Lower lobe of right lung (tissue), 2 donors: Measurements from ENCODE around the gene DYNLL1. TPM values are rescaled to one million over a fixed set of nuclear protein-coding genes. Genes with fewer than 3 reads are reported as not detected.
"Not testable (repeated sequence)": the region's sequence is repeated elsewhere in the genome, so short reads cannot be mapped to it uniquely, and the experiment has no call there.

Source experiments
- ATAC-seq, 2 donors: fragments of 200-7000 bp; cut with Tn5 transposase; one replicate each; pipeline ENCODE4 v1.9.1; 2020 to 2022; ENCODE audit warnings: mild to moderate bottlenecking in 2 of 2, moderate library complexity in 2 of 2
- DNase-seq: peaks from one replicate; pipeline ENCODE4 v3.0.0-alpha.2; 2020
- H3K27ac ChIP-seq: fragments of 200-600 bp; one replicate; pipeline ENCODE4 v1.8.0; 2022
- H3K27me3 ChIP-seq: fragments of 200-600 bp; one replicate; pipeline ENCODE4 v1.8.0; 2022; ENCODE audit warnings: low read depth
- H3K36me3 ChIP-seq: fragments of 200-600 bp; one replicate; pipeline ENCODE4 v1.8.0; 2022; ENCODE audit warnings: mild to moderate bottlenecking
- H3K4me1 ChIP-seq: fragments of 200-600 bp; one replicate; pipeline ENCODE4 v1.8.0; 2022
- H3K4me3 ChIP-seq: fragments of 200-600 bp; one replicate; pipeline ENCODE4 v1.8.0; 2022; ENCODE audit warnings: mild to moderate bottlenecking
- H3K9me3 ChIP-seq: fragments of 200-600 bp; one replicate; pipeline ENCODE4 v1.8.0; 2022
- CTCF ChIP-seq: fragments of 200-600 bp; IDR thresholded peaks from one replicate; pipeline ENCODE4 v1.8.0; 2022; ENCODE audit warnings: antibody characterized with exemption, mild to moderate bottlenecking
- intact Hi-C: fragments of 100-400 bp; cut with DNase I; formaldehyde crosslinking; loops from one replicate; pipeline ENCODE4 v1.11.0; 2022
- total RNA-seq: library from RNA; stranded (reverse); fragmentation: NEBNext Ultra II Directional; extraction: Animal tissue kit (Norgen Biotek cat#: 25700); gene quantifications from one replicate; pipeline ENCODE4 v1.2.1, GENCODE V29; 2021
- donor health status: DM: no; HTN: yes; CAD: no; lungs with severe emphysema.

The DYNLL1 gene
- total RNA-seq, 1 donor from 2014 or later, result 285 TPM

- no peak for TF ChIP-seq CTCF
- Histone ChIP-seq H3K9me3 (no peaks in the 10 kb centered on the region), H3K27me3 (no peaks in the 10 kb centered on the region), H3K27ac (no peak overlapping the region), H3K4me1 (no peaks in the 10 kb centered on the region), H3K4me3 (no peak overlapping the region), H3K36me3 (peaks cover 93% of the 10 kb centered on the region)
- DNase-seq (no peak), ATAC-seq (no peak)
- intact Hi-C loops, result no loop called here
Observed at GRCh38 chr12:120508537-120508936, 12.6 kb downstream of the DYNLL1 start.

DNA sequence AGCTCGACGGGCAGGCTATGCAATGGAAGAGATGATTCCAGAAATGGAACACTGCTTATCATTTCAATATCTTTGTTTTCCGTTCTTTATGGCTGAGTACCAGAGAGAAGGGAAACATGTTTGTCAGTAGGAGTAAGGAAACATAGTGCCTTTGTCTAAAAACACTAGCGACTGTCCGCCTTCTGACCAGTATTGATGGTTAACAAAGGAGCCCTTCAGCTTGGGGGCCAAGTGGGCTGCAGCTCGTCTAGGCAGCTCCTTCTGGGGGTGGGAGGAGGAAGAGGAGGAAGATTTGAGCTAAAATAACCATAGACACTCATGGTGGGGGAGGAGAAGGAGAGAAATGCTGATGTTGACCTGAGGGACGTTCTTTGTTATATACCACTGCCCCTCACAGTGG lies 18.1 kb downstream of the DYNLL1 start:
- H3K4me3 ChIP-seq, result no peak overlapping the region
- DNase-seq (no peak), ATAC-seq (no peak)
- H3K36me3 ChIP-seq, result peaks cover 81% of the 10 kb centered on the region
- H3K9me3 ChIP-seq, result no peaks in the 10 kb centered on the region
- no peaks in the 10 kb centered on the region for H3K4me1 ChIP-seq
- no peak overlapping the region for H3K27ac ChIP-seq
- intact Hi-C loops, result no loop called here
- TF ChIP-seq CTCF, result no peak
- H3K27me3 ChIP-seq, result no peaks in the 10 kb centered on the region

DNA sequence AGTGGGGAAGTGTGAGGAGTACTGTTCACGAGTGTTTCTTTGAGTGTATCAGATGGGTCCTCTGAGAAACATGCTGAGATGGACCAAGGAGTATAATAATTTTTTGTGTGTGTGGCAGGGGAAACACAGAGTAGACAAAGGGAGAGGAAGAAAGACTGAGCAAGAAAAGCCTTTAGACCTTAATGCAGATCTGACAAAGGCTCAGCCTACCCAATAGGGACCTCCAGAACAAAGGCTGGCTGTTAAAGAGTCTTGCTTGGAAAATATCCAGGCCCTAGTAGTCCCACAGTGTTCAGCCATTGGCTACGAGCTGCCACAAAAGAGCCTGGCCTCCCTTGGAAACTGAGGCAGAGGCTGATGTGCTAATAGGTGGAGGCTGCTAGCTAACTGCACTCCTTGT lies 19.6 kb downstream of the DYNLL1 start:
- Histone ChIP-seq H3K27ac (no peak overlapping the region), H3K36me3 (peaks cover 71% of the 10 kb centered on the region), H3K9me3 (no peaks in the 10 kb centered on the region), H3K27me3 (no peaks in the 10 kb centered on the region), H3K4me3 (no peak overlapping the region), H3K4me1 (no peaks in the 10 kb centered on the region)
- TF ChIP-seq CTCF, result no peak
- DNase-seq (no peak), ATAC-seq (no peak)
- intact Hi-C loops, result no loop called here

- H3K4me1 ChIP-seq, H3K9me3 ChIP-seq, ATAC-seq, H3K27me3 ChIP-seq, H3K27ac ChIP-seq, DNase-seq, H3K4me3 ChIP-seq, intact Hi-C loops: not testable (repeated sequence)
- peaks cover 48% of the 10 kb centered on the region for H3K36me3 ChIP-seq
Observed at GRCh38 chr12:120519324-120519723, 23.4 kb downstream of the DYNLL1 start.

- no peak for TF ChIP-seq CTCF
- no peak overlapping the region for H3K4me3 ChIP-seq
- H3K27me3 ChIP-seq, result no peaks in the 10 kb centered on the region
- ATAC-seq (no peak), DNase-seq (no peak)
- H3K36me3 ChIP-seq, result peaks cover 27% of the 10 kb centered on the region
- no peaks in the 10 kb centered on the region for H3K4me1 ChIP-seq
- intact Hi-C loops, result no loop called here
- no peaks in the 10 kb centered on the region for H3K9me3 ChIP-seq
- H3K27ac ChIP-seq, result no peak overlapping the region
Observed at GRCh38 chr12:120522568-120522967, 26.7 kb downstream of the DYNLL1 start.

DNA sequence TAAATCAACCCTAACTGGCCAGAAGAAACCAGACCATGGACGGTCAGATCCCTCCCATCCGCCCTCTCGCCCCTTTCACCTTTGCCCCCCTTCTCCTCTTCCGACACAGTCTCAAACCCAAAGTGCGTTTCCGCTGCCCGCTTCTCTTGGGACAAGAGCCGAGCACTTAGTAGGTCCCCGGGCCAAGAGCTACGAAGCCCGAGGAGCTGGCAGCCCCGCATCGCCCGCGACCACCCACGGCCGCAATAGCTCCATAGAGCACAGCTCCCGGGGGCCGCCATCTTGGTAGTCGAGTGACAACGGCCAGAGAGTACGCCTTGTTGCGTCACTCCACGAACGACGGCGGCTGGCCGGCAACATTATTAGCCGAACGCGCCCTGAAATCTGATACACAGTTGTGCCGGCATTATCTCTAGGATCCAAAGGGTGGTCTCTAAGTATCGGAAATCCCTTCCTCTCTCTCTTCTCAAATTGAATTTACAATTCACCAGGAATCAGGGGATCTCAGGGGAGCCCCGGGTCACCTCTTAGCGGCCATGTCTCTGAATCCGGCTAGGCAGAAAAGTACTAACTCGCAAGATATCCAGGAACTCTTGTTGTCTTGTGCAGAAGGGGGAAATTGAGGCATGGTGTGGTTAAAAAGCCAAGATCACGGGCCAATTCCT lies 33.1 kb downstream of the DYNLL1 start, which contains the start of gene COQ5:
Gene COQ5 (minus strand): TSS at position 298 of the 665 bp plus-strand sequence. CDS start 17 bp downstream, at position 281.
- no peak for TF ChIP-seq CTCF
- Histone ChIP-seq H3K27me3 (no peaks in the 10 kb centered on the region), H3K27ac (peak within 1 kb of the TSS; percentile 90), H3K4me1 (peaks cover 13% of the 10 kb centered on the region), H3K4me3 (peak within 1 kb of the TSS; percentile 79), H3K36me3 (peaks cover 3% of the 10 kb centered on the region), H3K9me3 (no peaks in the 10 kb centered on the region)
- ATAC-seq (peak; percentile 96 to 98), DNase-seq (peak; percentile 94)
- intact Hi-C loops, result no loop called here
